ENCODE measurements around the gene GALNT5.

DNA sequence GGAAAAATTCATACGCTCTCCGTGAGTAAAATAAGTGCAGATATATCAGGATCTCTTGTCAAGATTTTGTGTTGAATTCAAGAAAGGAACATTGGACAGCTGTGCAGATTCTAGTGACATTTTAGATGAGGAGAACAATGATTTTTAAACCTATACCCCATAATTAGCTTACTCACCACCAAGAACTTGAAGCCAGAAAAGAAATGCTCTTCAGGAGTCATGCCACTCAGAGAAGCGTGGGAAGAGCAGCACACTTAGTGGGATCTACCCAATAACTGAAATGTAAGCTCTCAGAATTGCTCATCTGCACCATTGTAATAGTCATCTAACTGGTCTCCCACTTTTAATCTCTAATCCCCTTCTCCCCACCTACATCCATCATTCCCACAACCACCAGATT, 77.3 kb downstream of the GALNT5 start:
- TF ChIP-seq CTCF (IDR thresholded peaks at IDR 0.05) (no peak), POLR2A (IDR thresholded peaks at IDR 0.05) (no peak)
